GM19372 (cell line): ENCODE data around the gene DHRS7.
"Not testable (repeated sequence)": the region's sequence is repeated elsewhere in the genome, so short reads cannot be mapped to it uniquely, and the experiment has no call there.

Source experiments
- ATAC-seq: cut with Tn5 transposase; IDR thresholded peaks from one replicate; pipeline ENCODE4 v1.9.1; 2021; ENCODE audit warnings: mild to moderate bottlenecking, low read depth, moderate library complexity; ENCODE audit not compliant: unreplicated experiment

DHRS7 gene

GRCh38 chr14:60153991-60154390, 11.2 kb downstream of the DHRS7 start:
- no peak for ATAC-seq

DNA sequence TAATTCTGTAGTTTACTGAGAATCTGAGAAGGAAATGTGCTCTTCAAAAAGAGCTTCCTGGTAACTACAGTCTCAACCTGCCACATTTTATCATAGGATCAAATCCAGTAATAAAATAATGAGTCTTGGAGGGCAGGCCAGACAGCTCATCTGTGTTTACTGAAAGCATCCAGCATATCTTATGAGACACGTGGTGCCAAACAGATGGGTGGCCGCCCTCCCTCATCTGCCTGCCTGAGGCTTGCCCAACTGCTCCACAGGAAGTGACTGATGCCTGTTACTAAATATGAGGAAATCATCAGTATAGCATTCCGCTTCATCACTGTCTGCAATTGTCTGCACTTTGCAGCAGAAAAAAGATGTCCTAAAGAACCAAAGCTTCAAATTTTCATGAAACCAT, 13.5 kb downstream of the DHRS7 start:
- peak; percentile 55 for ATAC-seq

- no peak for ATAC-seq
Observed at GRCh38 chr14:60134702-60135101, 30.5 kb downstream of the DHRS7 start.

- ATAC-seq = no peak
Observed at GRCh38 chr14:60133487-60133886, 31.7 kb downstream of the DHRS7 start.

DNA sequence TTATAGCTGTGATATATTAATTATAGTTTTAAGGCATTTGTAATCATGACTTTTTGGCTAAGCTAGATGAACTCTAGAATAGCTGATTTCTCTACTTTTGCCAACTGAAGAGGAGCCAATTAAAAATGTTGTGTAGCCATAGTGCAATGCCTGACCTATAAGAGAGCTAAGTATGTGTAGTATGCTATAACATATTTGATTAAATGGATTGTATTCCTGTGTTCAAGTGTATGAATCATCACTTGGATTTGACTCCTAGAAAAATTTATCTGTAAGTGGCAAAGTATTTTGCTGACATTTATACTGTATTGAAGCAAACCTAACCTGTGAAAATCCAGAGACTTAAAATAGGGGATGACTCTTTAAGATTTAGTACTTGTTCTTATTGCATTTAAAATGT, 39.3 kb downstream of the DHRS7 start:
- no peak for ATAC-seq

GRCh38 chr14:60116181-60116580, 49.0 kb downstream of the DHRS7 start:
- ATAC-seq = no peak

DNA sequence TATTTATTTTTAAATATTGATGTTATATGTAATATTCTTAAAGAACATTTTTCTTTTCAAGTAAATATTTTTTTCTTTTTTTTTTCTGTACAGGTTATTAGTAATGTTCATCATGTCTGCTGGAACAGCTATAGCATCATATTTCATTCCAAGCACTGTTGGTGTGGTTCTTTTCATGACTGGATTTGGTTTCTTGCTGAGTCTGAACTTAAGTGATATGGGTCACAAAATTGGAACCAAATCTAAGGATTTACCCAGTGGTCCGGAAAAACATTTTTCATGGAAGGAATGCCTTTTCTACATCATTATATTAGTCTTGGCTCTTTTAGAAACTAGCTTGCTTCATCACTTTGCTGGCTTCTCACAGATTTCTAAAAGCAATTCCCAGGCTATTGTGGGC, 50.3 kb downstream of the DHRS7 start:
- ATAC-seq = no peak

- no peak for ATAC-seq
Observed at GRCh38 chr14:60111732-60112131, 53.5 kb downstream of the DHRS7 start.

- no peak for ATAC-seq
Observed at GRCh38 chr14:60107477-60107876, 57.7 kb downstream of the DHRS7 start.

- no peak for ATAC-seq
Observed at GRCh38 chr14:60106339-60106738, 58.9 kb downstream of the DHRS7 start.

GRCh38 chr14:60102389-60102788, 62.8 kb downstream of the DHRS7 start:
- ATAC-seq = no peak

- ATAC-seq = no peak
Observed at GRCh38 chr14:60101786-60102185, 63.4 kb downstream of the DHRS7 start.

DNA sequence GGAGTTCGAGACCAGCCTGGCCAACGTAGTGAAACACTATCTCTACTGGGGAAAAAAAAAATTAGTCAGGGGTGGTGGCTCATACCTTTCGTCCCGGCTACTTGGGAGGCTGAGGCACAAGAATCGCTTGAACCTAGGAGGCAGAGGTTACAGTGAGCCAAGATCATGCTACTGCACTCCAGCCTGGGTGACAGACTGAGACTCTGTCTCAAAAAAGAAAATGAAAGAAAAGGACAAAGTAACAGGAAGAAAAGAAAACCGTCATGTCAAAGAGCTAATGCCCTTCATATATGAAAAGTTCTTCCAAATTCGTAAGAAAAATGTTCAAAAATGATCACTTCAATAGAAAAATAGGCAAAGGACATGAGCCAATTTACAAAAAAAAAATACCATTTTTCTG, 65.3 kb downstream of the DHRS7 start:
- ATAC-seq = not testable (repeated sequence)

- no peak for ATAC-seq
Observed at GRCh38 chr14:60097974-60098373, 67.2 kb downstream of the DHRS7 start.

DNA sequence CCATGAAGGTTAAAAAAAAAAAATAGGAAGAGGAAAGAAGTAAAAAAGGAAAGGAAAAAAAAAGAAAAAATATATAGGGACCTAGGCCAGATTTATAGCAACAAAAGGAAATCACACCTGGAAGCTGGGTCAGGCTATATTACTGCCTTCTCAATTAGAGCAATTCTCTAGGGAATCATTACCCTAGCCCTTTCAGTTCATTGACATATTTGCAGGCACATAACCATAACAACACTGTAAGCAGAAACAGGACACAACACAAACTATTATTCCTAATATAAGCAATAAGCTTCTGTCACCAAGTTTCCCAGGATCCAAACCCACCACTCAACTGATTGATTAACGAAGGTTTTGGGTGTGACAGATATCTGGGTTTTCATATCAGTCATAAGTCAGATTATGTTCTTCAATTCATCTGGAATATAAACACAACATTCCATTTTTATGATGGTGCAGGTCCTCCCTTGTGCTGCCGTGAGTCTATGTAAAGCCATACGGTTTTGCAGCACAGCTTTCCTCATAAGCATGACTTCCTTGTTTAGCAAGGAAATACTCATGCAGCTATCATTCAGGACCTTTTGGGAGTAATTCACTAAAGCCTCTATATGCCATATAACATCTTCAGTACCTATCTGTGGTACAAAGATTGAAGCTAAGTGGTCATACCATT, 69.3 kb downstream of the DHRS7 start:
- ATAC-seq = no peak

DNA sequence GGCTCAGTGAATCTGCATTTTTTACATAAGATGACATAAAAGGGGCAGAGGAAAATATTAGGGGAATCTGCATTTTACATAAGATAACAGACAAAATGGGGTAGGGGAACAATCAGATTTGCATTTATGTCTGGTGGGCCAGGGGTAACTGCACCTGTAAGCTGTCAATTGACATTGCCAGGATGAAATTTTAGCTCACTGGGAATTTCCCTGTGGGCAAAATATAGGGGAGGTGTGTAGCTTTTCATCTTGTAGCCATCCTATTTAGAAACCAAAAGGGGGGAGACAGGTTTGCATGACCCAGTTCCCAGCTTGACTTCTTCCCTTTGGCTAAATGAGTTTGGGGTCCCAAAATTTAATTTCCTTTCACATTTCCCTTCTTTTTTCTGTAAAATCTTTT, 70.0 kb downstream of the DHRS7 start:
- ATAC-seq = no peak

GRCh38 chr14:60094306-60094897, 70.8 kb downstream of the DHRS7 start:
- no peak for ATAC-seq
